ENCODE measurements around the gene KRTAP12-3. TPM values are rescaled to one million over a fixed set of nuclear protein-coding genes. Genes with fewer than 3 reads are reported as not detected.
"Not testable (repeated sequence)": the region's sequence is repeated elsewhere in the genome, so short reads cannot be mapped to it uniquely, and the experiment has no call there.

The KRTAP12-3 gene
- total and polyA plus RNA-seq, 9 of the 15 experiments (the other 6 are each of a cell fraction or from before 2014, with no cell fraction given), result not detected

DNA sequence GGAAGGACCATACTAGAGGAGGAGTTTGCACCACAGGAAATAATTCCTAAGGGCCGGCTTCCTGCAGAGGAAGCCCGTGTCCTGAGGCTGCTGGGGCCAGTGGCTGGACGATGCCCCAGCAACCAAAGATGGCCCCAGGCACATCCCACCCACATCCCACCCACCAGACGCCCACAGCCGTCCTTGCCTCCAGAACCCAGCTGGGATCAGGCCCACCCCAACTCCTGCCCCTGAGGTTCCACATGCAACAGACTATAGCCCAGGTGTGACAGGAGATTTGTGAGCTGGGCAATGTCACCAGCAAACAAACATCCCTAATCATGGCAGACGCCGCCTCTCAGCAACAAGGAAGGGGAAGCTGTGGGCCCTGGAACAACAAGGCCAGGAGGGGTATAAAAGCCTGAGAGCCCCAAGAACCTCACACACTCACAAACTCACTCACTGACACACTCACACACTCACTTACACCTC lies 31.0 kb upstream of the KRTAP12-3 start, which contains the start of gene KRTAP10-9 (continued):
- TF ChIP-seq NCOA4 (IDR thresholded peaks at IDR 0.05; ENCODE audit: partially characterized antibody), result no peak
- TF ChIP-seq CEBPG (CRISPR knock-in tag; IDR thresholded peaks at IDR 0.05), result no peak
- no peak for TF ChIP-seq CEBPG (tag; conservative IDR thresholded peaks at IDR 0.05 in 1 of 2, IDR thresholded peaks at IDR 0.05 in 1 of 2)
- TF ChIP-seq DDX20 (tag; IDR thresholded peaks at IDR 0.05; ENCODE audit: low read depth), result no peak

GRCh38 chr21:44627181-44627822 lies 30.4 kb upstream of the KRTAP12-3 start:
- FAIRE-seq; H3K9ac ChIP-seq (ENCODE audit: insufficient read depth in 1 of 2, low read depth in 2 of 2, low read length in 2 of 2); in situ Hi-C loops (cut with MboI); POLR2A ChIA-PET; H4K20me1 ChIP-seq (replicated peaks; ENCODE audit: control insufficient read depth, insufficient read depth, low read length); H3K4me2 ChIP-seq (ENCODE audit: insufficient read depth, low read length); H3K9me3 ChIP-seq (replicated peaks; ENCODE audit: control insufficient read depth, insufficient read depth, low read depth, low read length); H3K36me3 ChIP-seq (ENCODE audit: control insufficient read depth, insufficient read depth, low read length); H2AFZ ChIP-seq (ENCODE audit: low read depth, low read length); H3K9me1 ChIP-seq (ENCODE audit: control insufficient read depth, insufficient read depth, low read length); intact Hi-C loops (cut with micrococcal nuclease); ATAC-seq; H3K27ac ChIP-seq (ENCODE audit: extremely low read depth, low read depth, low read length); CTCF ChIA-PET (ENCODE audit: low intra/inter-chr PET ratio); DNase-seq (ENCODE audit: extremely low read depth in 1 of 4, low spot score in 3 of 4); BruUV-seq (replicated peaks); H3K27me3 ChIP-seq (ENCODE audit: control insufficient read depth in 2 of 2, insufficient read depth in 2 of 2, low read length in 2 of 2); H3K4me1 ChIP-seq (replicated peaks in 1 of 2; ENCODE audit: control insufficient read depth in 2 of 2, insufficient read depth in 2 of 2, low read length in 2 of 2); H3K79me2 ChIP-seq (ENCODE audit: control insufficient read depth, insufficient read depth, low read length); H3K4me3 ChIP-seq: not testable (repeated sequence)
- 0 out of 2 replicates have a peak, but pooled peaks have one; percentile 35 for TF ChIP-seq ZKSCAN1 (IDR thresholded peaks at IDR 0.05; ENCODE audit: low read depth, low read length)
- 3% methylated on average over 20 of the region's 20 CpGs for WGBS (ENCODE audit: insufficient coverage, low coverage, missing lambda C conversion rate)
